RCC 7860 (cell line): Measurements from ENCODE around the gene GPR132.

ENCODE experiments used
- DNase-seq: peaks from one replicate; pipeline ENCODE4 v3.0.0-alpha.2; 2015; ENCODE audit warnings: low spot score
- FAIRE-seq: peaks from 2 replicates; lab custom pipeline; 2012; peaks lifted over from hg19 to GRCh38; lab: Jason Lieb, UNC

The GPR132 gene

GRCh38 chr14:105063056-105063455, 2.2 kb downstream of the GPR132 start:
- FAIRE-seq = no peak

GRCh38 chr14:105062048-105062433, 3.2 kb downstream of the GPR132 start:
- DNase-seq (no peak), FAIRE-seq (no peak)

More at GRCh38 chr14:105063056-105063455, 2.2 kb downstream of the GPR132 start:
- DNase-seq = no peak

GRCh38 chr14:105061428-105062047, 3.7 kb downstream of the GPR132 start:
- FAIRE-seq (no peak), DNase-seq (no peak)

- no peak for FAIRE-seq
- no peak for DNase-seq
Measured at GRCh38 chr14:105060751-105061427, 4.3 kb downstream of the GPR132 start.

- no peak for FAIRE-seq
- DNase-seq = no peak
Measured at GRCh38 chr14:105059925-105060565, 5.2 kb downstream of the GPR132 start.

GRCh38 chr14:105059035-105059924, 6.0 kb downstream of the GPR132 start:
- FAIRE-seq = no peak
- no peak for DNase-seq

GRCh38 chr14:105058521-105059034, 6.7 kb downstream of the GPR132 start:
- DNase-seq = no peak
- FAIRE-seq = no peak

GRCh38 chr14:105056303-105056831, 8.9 kb downstream of the GPR132 start:
- no peak for FAIRE-seq
- no peak for DNase-seq

GRCh38 chr14:105055736-105056302, 9.4 kb downstream of the GPR132 start:
- DNase-seq (no peak), FAIRE-seq (no peak)

GRCh38 chr14:105055334-105055733, 9.9 kb downstream of the GPR132 start:
- FAIRE-seq = no peak

GRCh38 chr14:105053996-105054395, 11.2 kb downstream of the GPR132 start:
- FAIRE-seq (no peak), DNase-seq (no peak)

More at GRCh38 chr14:105055334-105055733, 9.9 kb downstream of the GPR132 start:
- no peak for DNase-seq

- DNase-seq = no peak
- FAIRE-seq = no peak
Measured at GRCh38 chr14:105053421-105053820, 11.8 kb downstream of the GPR132 start.

- FAIRE-seq = no peak
- DNase-seq = no peak
Measured at GRCh38 chr14:105052110-105052458, 13.1 kb downstream of the GPR132 start.

- FAIRE-seq = no peak
- no peak for DNase-seq
Measured at GRCh38 chr14:105051182-105052109, 13.8 kb downstream of the GPR132 start.

- DNase-seq (peak; percentile 8), FAIRE-seq (no peak)
Measured at GRCh38 chr14:105050551-105050897, 14.7 kb downstream of the GPR132 start.

- DNase-seq (no peak), FAIRE-seq (no peak)
Measured at GRCh38 chr14:105049753-105050550, 15.3 kb downstream of the GPR132 start.

GRCh38 chr14:105047283-105048016, 17.8 kb downstream of the GPR132 start:
- no peak for FAIRE-seq
- DNase-seq = no peak

GRCh38 chr14:105046891-105047282, 18.3 kb downstream of the GPR132 start:
- DNase-seq = no peak
- FAIRE-seq = no peak
